MG63 (cell line): ENCODE results near the gene SLC12A8. TPM values are rescaled to one million over a fixed set of nuclear protein-coding genes. Genes with fewer than 3 reads are reported as not detected.

Experiments
- DNase-seq: peaks from one replicate; pipeline ENCODE4 v3.0.0-alpha.2; 2020
- H3K27me3 ChIP-seq: fragments of 250-450 bp; sonication (Bioruptor Pico); 2 replicates; pipeline ENCODE4 v1.5.1; 2020; ENCODE audit warnings: mild to moderate bottlenecking, moderate library complexity
- H3K36me3 ChIP-seq: fragments of 250-450 bp; sonication (Bioruptor Pico); 2 replicates; pipeline ENCODE4 v1.5.1; 2020; ENCODE audit warnings: mild to moderate bottlenecking, moderate library complexity
- H3K4me3 ChIP-seq: fragments of 250-450 bp; sonication (Bioruptor Pico); 2 replicates; pipeline ENCODE4 v1.5.1; 2020; ENCODE audit warnings: mild to moderate bottlenecking, moderate library complexity
- H3K9me3 ChIP-seq: fragments of 250-450 bp; sonication (Bioruptor Pico); 2 replicates; pipeline ENCODE4 v1.5.1; 2020; ENCODE audit warnings: mild to moderate bottlenecking, moderate library complexity
- total RNA-seq: library from RNA; depleted of rRNA; stranded (reverse); fragments of >200 nt; shearing (Covaris generic); gene quantifications from 2 replicates; pipeline ENCODE4 v1.2.3, GENCODE V29; 2014; ENCODE audit warnings: low replicate concordance

The SLC12A8 gene
- total RNA-seq, 1 experiment from 2014 or later, result 52.7 TPM

DNA sequence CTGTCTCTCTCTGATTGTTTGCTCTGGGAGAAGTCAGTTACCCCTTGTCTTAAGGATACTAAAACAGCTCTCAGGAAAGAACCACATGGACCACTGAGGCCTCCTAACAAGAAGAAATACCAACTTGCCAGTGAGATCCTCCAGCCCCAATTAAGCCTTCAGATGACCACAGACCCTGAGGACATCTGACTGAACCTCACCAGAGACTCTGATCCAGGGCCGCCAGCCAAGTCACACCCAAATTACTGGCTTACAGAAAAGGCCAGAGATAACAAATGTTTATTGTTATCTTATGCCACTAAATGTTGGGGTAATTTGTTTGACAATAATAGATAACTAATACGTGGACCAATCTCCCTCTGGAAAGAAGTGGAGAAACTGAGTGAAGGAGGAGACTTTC, 40.2 kb downstream of the SLC12A8 start:
- H3K27me3 ChIP-seq, result no peaks in the 10 kb centered on the region
- DNase-seq, result no peak
- H3K4me3 ChIP-seq, result no peak overlapping the region
- H3K9me3 ChIP-seq, result peaks cover 10% of the 10 kb centered on the region
- no peaks in the 10 kb centered on the region for H3K36me3 ChIP-seq

DNA sequence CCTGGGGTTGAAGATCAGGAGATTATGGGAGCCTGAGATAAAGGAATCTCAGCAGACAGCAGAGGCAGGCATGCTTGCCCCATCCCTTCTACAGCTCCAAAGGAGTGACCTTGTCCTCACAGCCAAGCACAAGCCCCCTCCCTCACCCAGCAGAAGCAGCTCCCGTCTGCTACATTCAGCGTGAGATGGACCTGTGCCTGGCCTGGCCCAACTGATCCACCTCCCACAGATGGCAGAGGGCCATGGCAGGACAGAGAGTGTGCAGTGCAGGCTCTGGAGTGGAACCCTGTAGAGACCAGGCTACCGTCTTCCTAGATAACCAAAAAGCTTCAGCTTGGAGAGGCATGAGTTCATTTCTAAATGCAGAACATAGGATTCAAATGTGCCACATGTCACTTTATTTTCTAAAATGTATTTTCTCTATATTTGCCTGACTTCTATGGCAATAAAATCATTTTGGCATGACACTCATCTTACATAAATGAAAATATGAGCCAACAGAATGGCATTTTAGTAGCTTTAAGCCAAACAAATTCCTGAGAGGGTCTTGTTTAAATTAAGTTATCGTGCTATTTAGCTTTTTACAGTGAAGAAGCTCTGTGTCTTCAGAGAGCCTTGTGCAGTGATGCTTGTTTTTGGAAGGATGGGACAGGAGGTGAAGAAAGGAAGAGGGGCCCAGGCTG, 43.7 kb downstream of the SLC12A8 start:
- Histone ChIP-seq H3K36me3 (no peaks in the 10 kb centered on the region), H3K27me3 (no peaks in the 10 kb centered on the region), H3K9me3 (peaks cover 5% of the 10 kb centered on the region; the same call in 1 of the 2 replicates), H3K4me3 (no peak overlapping the region)
- DNase-seq, result peak; percentile 85

DNA sequence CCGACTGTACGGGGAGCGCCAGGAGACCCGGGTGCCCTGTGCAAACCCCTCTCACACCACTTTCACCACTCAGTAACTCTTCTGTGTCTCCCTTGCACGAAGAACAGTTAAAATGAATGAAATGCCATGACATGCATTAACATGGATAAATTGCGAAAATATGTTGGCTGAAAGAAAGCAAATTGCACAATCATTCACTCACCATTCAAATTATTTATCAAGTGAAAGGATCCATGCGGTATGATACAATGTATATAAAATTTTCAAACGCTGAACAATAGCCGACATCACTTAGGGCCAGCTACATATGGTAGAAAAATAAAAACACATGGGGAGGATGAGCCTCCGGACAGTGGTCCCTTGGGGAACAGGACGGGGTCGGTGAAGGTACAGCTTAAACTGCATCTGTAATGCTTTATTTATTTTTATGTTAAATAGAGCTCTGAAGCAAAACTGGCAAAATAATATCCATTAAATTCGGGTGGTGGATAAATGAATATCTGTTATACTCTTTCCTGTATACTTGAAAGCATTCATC, 45.9 kb downstream of the SLC12A8 start:
- no peak for DNase-seq
- H3K27me3 ChIP-seq, result no peaks in the 10 kb centered on the region
- no peaks in the 10 kb centered on the region for H3K9me3 ChIP-seq
- H3K36me3 ChIP-seq, result no peaks in the 10 kb centered on the region
- no peak overlapping the region for H3K4me3 ChIP-seq

DNA sequence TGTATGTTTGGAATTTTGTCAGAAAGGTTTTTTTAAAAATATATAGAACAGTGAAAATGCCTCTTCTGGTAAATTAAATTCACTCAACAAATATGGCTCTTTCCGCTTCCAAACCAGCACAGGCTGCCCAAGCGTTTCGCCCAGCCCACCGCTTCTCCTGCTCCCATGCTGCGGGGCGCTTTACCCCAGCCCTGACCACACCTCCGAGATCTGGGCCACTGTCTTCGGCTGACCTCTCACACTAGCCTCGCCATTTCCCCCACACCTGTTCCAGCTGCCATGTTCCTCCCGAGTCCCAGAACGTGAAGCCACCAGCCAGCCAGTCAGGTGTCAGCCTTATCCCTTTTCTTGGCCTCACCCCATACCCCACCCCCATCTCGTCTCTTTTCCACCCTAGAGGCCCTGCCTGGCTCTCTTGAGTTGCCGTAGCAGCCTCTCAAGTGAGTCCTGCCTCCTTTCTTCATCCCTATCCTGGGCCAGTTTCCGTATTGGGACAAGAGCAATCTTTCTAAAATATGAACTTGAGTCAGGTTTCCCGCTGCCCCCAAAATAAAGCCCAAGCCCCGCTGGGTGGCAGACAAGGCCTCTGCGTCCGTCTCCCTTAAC, 46.5 kb downstream of the SLC12A8 start:
- no peak for DNase-seq
- H3K4me3 ChIP-seq, result no peak overlapping the region
- H3K9me3 ChIP-seq, result no peaks in the 10 kb centered on the region
- no peaks in the 10 kb centered on the region for H3K36me3 ChIP-seq
- no peaks in the 10 kb centered on the region for H3K27me3 ChIP-seq

DNA sequence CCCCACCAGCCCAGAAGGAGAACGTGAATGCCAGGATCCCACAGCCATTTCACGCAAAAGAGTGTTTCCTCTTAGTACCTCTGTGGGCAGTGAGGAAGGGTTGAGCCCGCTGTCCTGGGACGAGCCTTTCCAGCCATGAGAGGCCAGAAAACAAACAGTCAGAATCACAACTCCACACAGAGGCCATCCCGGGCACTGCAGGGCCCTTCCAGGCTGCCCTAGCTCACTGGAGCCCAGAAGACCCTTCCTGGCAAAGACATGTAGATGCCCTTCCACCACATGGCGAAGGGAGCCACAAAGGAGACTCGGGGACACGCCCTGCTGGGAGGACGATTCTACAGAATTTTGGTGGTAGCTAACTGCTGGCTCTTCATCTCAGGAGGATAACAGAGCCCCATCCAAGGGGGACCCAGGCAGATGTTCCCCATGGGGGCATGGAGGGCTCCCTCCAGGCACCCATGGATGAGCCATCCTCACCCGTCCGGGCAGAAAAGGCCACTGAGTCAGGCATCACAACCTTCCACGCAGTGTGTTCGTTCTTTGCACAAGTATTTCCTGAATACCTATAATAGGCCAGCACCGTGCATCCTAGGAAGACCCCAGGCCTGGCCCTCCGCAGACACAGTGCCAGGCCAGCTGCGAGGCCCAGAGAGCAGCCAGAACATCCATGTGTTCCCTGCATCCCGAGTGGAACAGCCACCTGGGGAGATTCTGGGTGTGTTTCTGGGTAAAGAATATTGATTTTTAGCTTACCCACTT, 47.2 kb downstream of the SLC12A8 start:
- no peak overlapping the region for H3K4me3 ChIP-seq
- H3K36me3 ChIP-seq, result no peaks in the 10 kb centered on the region
- peak; percentile 46 for DNase-seq
- H3K9me3 ChIP-seq, result no peaks in the 10 kb centered on the region
- H3K27me3 ChIP-seq, result no peaks in the 10 kb centered on the region

DNA sequence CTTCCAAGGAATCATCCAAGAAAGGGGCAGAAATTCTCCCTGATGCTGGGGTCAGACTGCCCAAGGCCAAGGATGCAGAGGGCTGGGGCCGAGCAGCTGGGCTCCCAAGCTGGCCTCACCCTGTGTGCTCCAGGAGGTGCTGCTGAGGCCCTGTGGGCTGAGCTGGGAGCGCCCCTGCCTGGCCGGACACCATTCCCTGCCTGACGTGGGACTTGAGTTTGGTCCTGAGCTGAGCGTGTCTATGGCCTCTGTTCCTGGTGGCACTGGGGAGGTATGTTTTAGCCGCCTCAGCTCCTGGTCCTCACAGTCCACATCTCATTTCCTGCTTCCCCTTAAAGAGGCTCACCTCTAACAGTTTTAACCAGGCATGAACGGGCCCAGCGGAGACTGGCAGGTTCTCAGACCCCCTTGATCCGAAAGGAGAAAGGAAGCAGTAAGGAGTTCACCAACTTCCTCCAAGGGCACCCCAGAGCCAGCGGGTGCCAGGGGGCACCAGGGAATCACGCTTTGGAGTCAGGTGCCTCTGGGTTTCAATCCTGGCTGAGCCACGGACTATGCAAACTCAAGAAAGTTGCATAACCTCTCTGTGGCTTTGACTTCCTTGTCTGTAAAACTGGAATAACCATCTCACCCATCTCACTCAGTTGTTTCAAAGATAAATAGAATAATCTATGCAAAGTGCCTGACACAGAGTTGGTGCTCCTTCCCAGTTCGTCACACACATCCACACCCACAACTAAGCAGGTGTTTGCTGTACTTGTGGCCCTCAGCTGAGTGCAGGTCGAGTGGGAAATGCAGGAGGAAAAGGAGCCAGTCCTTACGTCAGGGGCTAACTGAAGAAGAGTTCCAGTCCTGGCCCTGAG, 48.6 kb downstream of the SLC12A8 start:
- no peaks in the 10 kb centered on the region for H3K9me3 ChIP-seq
- no peaks in the 10 kb centered on the region for H3K36me3 ChIP-seq
- no peak overlapping the region for H3K4me3 ChIP-seq
- DNase-seq, result peak; percentile 59
- no peaks in the 10 kb centered on the region for H3K27me3 ChIP-seq

DNA sequence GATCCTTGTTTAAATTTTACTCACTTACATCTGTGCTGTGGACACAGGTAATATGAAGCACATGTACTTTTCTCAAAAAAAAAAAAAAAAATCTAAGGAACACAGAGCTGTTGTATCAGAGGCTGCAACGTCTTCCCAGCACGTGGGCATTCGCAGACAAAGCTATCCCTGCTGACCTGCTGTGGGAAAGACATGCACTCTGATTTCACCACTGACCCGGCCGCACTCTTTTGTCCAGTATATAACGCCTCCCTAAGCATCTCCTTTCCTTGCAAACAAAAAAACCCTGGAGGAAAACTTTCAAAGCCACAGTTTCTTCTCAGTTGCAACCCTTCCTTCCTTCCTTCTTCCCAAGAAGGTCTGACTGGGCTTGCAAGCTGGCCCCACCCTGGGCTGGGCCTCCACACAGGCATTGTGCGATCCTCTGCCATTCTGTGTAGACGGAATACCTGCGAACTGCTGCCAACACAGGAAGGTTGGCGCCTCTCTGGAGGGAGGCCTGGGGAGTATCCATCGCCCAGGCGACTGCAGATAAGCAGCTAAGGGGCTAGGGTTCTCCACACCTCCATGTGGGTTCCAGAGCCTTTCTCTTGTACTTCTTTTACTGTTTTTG, 50.8 kb downstream of the SLC12A8 start:
- no peaks in the 10 kb centered on the region for H3K9me3 ChIP-seq
- no peak overlapping the region for H3K4me3 ChIP-seq
- no peak for DNase-seq

DNA sequence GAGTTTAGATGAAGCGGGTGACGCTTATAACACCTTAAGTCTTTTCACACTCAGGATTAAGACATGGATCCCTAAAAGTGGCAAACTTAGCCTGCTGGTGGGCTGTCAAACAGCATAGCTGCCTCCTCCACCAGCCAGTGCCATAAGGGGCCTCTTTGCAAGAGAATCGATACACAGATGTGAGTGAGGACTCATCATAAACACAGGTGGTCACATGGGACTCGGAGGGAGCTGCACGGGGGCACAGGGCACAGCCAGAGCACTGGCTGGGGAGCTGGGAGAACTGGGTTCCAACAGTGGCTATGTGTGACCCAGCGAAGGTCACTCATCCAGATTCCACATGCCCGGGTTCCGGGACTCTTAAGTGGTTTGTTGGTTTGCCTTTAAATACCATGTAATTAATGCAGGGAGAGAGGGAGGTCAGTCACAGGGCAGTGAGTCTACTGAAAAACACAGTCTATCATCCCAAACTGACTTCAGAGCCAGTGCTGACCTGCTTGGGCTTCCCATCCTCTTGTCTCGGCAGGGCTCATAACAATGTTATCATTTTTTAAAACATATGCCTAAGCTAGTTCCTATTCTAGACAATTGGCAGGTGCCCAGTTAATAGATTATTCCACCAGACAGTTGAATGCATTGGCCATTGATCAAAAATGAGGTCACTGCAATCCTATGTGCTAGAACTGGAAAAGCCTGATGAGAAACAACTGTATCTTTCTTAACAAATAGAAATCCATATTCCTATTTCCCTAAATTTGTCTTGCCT, 51.8 kb downstream of the SLC12A8 start:
- no peaks in the 10 kb centered on the region for H3K27me3 ChIP-seq
- DNase-seq, result no peak
- H3K36me3 ChIP-seq, result no peaks in the 10 kb centered on the region
- H3K9me3 ChIP-seq, result no peaks in the 10 kb centered on the region
- no peak overlapping the region for H3K4me3 ChIP-seq

More for the DNA sequence above, 50.8 kb downstream of the SLC12A8 start:
- Histone ChIP-seq H3K36me3 (no peaks in the 10 kb centered on the region), H3K27me3 (no peaks in the 10 kb centered on the region)

DNA sequence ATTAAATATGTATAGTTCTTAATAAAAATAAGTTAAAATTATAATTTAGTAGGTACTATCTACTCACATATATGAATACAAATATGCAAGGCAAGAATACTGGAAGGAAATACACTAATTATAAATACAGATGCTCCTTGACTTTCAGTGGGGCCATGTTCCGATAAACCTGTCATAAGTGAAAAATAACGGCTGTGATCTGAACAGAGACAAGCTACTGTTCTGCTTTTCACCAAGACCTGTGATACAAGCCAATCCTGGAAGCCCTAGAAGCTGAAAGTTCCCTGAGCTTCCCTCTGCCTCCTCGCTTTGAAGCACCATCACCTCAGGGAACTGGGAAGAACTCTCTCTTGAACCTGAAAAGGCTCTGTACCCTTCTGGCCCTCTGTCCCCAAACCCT, 55.4 kb downstream of the SLC12A8 start:
- DNase-seq, result no peak
- Histone ChIP-seq H3K9me3 (no peaks in the 10 kb centered on the region), H3K4me3 (no peak overlapping the region), H3K36me3 (no peaks in the 10 kb centered on the region), H3K27me3 (no peaks in the 10 kb centered on the region)

DNA sequence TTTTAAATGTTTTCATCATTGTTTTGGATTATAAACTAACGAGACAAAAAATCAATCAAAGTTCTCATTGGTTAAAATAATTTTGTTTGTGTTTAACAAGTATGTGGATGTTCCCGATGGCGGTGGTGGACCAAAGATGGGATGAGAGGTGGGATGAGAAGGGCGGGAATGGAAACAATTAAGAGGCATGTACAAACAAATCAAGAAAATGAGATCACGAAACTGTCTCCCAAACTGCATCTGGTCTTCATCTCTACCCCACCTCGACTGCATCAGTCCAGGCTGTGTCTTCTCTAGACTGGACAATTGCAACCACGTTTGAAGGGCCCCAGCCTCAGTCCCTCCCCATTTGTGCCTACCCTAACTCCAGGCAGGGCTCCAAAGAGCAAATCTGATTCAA, 56.1 kb downstream of the SLC12A8 start:
- Histone ChIP-seq H3K4me3 (no peak overlapping the region), H3K9me3 (no peaks in the 10 kb centered on the region), H3K36me3 (no peaks in the 10 kb centered on the region), H3K27me3 (no peaks in the 10 kb centered on the region)
- DNase-seq, result no peak

DNA sequence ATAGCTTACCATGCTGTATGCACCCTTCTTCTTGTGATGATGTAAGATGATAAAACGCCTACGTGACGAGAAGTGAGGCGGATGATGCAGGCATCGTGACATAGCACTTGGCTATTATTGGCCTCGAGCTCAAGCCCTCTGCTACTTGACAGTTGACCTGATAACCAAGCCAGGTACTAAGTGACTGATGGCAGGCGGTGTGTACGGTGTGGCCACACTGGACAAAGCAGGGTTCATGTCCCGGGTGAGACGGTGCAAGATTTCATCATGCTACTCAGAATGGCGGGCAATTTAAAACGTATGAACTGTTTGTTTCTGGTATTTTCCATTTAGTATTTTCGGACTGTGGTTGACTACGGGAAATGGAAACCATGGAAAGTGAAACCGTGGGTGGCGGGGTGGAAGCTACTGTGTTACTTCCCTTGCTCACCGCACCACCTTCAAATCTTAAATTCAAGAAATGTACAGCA, 57.7 kb downstream of the SLC12A8 start:
- Histone ChIP-seq H3K36me3 (no peaks in the 10 kb centered on the region), H3K27me3 (no peaks in the 10 kb centered on the region), H3K4me3 (no peak overlapping the region), H3K9me3 (no peaks in the 10 kb centered on the region)
- DNase-seq, result no peak

DNA sequence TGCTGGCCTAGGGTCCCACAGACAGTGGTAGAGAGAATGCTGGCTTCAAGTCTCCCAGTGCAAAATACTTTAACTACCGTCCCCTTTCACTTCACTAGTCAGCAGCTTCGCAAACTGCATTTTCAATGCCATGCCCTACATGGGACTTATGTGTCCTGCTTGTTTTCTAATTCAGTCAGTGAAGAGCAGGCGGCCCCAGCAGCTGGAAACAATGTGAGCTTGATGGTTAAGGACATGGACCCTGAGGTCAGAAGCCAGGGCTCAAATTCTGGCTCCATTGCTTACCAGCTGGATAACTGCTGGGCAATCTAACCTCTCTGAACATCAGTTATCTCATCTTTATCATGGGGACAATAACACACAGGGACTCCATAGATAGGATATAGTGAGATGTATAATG, 58.4 kb downstream of the SLC12A8 start:
- Histone ChIP-seq H3K27me3 (no peaks in the 10 kb centered on the region), H3K9me3 (no peaks in the 10 kb centered on the region), H3K4me3 (no peak overlapping the region), H3K36me3 (no peaks in the 10 kb centered on the region)
- DNase-seq, result no peak

DNA sequence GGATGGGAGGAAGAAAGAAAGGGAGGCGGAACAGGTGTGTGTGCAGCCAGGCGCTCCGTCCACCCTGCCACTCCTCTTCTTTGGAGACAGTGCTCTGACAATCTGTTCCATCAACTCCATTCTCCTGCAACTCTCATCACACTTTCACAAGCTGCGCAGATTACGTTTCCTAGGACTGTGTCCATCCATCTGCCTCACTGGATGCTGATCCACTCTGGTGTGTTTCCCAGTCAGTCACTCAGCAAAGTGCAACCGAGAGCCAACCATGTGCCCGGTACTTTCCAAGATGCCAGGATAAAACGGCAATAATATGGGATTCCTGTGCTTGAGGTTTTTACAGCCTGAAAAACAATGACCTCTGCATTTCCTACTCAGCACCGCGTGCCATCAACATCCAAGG, 59.6 kb downstream of the SLC12A8 start:
- no peak overlapping the region for H3K4me3 ChIP-seq
- DNase-seq, result no peak
- H3K9me3 ChIP-seq, result no peaks in the 10 kb centered on the region
- no peaks in the 10 kb centered on the region for H3K27me3 ChIP-seq
- H3K36me3 ChIP-seq, result no peaks in the 10 kb centered on the region

DNA sequence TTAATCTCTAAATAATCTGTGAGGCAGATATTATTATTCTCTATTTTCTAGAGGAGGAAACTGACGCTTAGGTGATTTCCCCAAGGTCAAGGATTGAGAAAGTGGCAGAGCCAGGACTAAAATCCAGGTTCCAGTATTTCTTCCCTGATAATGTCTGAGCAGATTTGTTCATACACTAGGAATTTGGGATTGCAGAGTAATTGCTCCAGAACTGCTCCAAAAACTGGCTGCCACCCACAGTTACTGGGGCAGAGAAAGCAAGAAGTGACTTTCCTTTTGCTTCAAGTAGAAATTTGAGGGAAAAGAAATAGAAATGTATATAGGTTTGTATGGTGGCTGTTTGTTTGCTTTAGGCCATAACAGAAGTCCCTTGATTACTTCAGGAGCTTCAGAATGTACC, 60.6 kb downstream of the SLC12A8 start:
- H3K4me3 ChIP-seq, result no peak overlapping the region

DNA sequence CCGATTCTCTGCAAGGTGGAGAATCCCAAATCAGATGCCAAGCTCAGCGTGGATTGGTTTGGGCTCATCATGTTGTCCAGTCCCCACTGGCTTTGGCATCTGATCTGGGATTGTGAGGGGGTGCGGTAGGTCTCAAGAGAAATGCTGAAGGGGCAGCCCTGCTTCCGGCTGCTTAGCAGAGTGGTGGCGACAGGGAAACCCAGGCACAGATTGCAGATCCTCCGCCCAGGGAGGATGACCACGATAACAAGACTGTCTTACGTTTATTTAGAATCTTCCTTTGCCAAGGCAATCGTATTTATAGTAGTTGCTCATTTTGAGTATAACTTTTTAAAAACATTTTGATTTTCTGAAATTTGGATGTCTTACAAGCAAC, 61.1 kb downstream of the SLC12A8 start:
- Histone ChIP-seq H3K4me3 (no peak overlapping the region), H3K9me3 (no peaks in the 10 kb centered on the region), H3K36me3 (no peaks in the 10 kb centered on the region), H3K27me3 (no peaks in the 10 kb centered on the region)
- DNase-seq, result no peak

More for the DNA sequence above, 60.6 kb downstream of the SLC12A8 start:
- no peaks in the 10 kb centered on the region for H3K36me3 ChIP-seq
- H3K9me3 ChIP-seq, result no peaks in the 10 kb centered on the region
- no peak for DNase-seq
- no peaks in the 10 kb centered on the region for H3K27me3 ChIP-seq
